Measurements from ENCODE around the gene CELSR3.

The CELSR3 gene

DNA sequence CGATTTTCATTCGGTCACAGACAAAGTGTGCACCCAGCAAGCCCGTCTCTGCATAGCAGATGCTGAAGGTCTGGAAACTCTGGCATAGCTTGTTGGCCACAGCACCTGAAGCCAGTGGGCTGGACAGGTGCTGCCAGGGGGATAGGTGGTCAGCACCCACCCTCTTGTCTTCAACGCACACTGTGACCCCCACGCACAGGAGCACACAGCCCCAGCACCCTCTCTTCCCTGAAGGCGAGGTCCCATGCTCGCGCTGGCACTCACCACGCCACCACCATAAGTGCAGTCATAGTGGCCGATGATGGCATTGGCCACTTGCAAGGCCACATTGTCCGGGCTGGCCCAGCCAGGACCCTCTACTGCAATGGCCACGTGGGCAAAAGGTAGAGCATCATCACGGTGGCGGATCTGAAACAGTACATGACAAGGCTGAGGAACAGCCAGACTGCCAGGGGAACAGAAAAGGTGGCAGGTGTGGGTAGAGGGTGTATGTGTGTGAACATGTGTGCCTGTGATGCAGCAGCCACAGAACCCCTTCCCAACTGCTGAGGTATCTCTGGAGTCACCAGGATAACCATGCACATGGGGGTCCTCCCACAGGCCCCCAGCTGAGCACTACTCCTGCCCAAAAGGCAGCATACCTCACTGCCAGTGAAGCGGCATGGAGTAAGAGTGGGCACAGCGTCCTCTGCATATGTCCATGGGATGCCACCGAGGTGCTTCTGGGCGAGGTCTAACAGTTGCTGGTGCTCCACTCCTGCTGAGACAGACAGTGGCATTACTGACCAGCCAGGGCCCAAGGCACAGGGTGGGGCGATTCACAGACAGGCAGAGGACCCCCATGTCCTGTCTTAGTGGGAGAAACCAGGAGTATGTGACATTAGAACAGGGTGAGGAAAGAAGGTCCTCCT lies 61.7 kb downstream of the CELSR3 start:
- no peak for DNase-seq

DNA sequence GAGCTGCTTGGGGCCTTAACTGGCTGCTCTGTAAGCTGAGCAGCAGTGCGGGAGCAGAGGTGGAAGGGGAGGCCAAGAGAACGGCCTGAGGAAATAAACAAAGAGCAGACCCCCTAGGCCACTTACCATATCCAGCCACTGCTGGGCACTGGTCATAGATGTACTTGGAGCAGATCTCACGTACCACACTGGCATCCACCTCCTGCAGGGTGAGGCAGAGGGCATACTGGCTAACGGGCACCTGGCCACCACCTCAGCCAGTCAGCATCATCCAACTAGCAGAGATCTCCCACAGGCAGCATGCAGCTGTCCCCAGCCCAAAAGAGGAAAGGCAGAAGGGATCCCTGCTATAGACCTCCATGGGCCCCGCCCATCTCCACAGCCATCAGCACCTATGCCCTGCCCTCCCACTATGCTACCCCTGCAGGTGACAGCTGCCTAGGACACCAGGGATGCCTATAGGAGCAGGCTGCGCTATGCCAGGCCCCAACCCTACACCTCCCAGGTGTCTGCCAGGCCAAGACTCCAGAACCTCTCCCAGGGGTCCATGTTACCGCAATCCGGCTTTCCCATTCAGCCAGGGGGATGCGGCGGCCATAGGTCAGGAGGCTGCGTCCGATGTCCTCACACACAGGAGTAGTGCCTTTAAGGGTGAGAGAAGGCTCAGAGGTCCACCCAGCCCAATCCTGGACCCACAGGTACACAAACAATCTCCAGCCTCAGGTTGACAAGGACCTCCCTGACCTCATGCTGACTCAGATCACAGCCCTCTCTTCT lies 63.0 kb downstream of the CELSR3 start:
- DNase-seq: no peak

- no peak for DNase-seq
These were observed 63.6 kb downstream of the CELSR3 start for GRCh38 chr3:48599077-48599501.

GRCh38 chr3:48598323-48599076 lies 64.2 kb downstream of the CELSR3 start:
- DNase-seq: no peak

- no peak for DNase-seq
These were observed 65.3 kb downstream of the CELSR3 start for GRCh38 chr3:48597408-48597800.

DNA sequence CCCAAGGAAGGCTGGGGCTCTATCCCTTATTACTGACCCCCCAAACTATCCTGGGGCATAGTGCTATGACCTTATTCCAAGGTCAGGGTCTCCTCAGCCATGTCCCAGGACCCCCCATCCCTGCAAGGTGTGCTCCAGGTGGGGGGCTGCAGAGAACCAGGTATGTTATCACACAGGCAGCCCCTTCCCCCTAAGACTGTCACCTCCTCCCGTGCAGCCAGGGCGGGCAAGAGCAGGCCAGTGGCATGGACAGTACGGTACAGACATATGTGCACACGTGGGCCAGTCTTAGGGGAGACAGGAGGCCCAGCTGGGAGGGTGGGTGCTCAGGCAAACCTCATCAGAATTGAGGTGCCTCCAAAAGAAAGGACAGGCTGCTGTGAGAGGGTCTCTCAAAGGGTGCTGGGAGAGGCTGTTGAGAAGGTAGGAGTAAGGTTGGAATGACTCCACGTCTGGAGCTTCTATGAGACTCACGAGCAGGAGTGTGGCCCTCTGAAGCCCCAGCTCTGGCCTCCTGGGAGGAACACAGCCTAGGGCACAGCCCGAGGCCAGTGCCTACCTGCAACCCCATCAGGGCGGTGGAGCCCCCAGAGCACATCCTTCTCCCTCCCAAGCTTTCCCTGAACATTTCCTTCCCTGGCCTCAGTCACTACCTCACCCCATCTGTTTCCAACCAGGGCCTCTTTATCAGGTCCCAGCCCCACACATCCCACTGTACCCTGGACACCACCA lies 65.8 kb downstream of the CELSR3 start:
- no peak for DNase-seq

GRCh38 chr3:48596157-48596556 lies 66.5 kb downstream of the CELSR3 start:
- no peak for DNase-seq

GRCh38 chr3:48595526-48596121 lies 67.1 kb downstream of the CELSR3 start:
- DNase-seq: peak in 3 of 56 donors; percentile 33 to 71 (median 70)

DNA sequence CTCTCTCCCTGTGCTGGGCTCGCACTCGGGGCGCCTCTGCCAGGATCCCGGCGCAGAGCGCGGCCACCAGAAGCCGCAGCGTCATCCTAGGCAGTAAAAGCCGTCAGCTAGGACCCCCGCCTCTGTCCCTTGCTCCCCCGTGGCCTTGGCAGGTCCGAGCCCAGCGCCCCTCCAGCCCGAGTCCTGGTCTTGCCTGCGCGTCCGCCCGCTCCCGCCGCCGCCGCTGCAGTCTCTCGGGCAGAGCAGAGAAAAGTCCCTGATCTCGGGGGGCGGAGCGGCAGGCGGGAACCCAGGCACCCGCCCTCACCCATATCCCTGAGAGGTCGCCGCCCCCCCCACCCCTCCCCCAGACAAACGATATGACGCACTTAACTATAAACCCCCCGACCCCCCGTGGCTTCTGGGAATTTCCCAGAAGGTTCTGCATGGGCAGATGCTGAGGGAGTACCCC lies 67.6 kb downstream of the CELSR3 start, which contains the start of gene COL7A1:
TSS of gene COL7A1 (minus strand) at position 255 of the 451 bp plus-strand sequence. CDS start at position 85, 170 bp downstream.
- peak in 1 of 56 donors; percentile 70 for DNase-seq

DNA sequence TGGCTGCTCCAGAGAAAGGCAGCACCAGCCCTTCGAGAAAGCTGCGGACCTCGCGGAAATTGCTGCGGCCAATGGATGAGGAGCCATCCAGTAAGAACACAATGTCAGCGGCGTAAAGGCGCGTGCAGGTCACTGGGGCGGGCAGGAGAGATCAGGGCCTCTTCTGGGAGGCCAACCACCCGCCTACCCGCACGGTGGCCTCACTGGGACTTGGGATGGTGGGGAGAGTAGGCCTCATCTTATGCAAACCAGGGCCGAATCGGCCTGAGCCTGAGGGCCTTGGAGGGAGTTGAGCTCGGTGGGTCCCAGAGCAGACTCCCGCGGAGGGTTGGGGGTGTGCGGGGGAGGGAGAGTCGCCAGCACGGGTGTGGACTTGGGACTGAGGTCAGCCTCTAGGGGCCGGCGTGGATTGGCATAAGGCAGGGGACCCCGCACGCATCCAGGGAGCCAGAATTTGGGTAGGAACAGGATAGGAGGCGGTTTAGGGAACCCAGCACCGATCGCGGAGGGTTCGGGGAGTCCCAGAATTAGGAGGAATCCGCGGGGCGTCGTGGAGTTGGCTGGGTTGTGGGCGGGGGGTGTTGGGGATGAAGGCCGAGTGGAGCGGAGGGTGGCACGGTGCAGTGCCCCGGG lies 68.2 kb downstream of the CELSR3 start:
- DNase-seq: no peak

DNA sequence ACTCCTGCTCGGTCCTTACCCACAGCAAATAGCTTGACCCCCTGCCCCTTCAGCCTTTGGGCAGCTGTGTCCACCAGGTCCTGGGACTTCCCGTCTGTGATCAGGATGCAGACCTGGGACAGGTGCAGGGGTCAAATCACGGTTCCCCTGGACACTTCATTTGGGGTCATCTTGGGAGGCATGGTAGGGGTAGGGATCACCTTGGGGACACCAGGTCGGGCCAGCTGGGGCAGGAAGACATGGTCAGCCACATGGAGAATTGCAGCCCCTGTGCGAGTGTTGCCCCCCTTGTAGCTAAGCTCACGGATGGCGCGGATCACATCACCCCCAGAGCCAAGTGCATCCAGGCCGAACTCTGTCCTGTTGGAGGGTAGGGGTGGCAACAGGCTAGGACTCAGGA lies 69.3 kb downstream of the CELSR3 start:
- DNase-seq: no peak

DNA sequence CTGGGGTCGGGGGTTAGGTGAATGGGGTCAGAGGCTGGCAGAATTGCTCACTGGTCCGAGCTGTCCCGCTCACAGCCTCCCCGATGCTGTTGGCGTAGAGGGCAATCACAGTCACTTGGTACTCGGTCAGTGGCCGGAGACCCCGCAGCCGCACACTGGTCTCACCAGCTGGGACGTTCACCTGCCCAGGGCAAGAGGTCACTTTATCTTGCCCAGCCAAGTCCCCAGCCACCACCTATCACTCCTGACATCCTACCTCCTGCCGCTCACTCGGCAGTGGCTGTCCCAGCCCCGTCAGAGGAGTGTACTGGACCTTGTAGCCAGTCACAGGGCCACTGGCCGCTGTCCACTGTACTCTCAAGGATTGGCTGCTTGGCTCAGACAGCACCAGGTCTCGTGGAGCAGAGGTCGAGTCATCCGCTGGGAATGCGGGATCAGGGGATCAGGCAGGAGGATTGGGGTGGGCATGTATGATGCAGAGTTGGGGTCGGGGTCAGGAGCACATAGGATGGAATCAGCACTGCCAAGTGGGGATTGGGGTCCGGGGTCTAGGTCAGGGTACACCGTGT lies 70.1 kb downstream of the CELSR3 start:
- no peak for DNase-seq

GRCh38 chr3:48591886-48592518 lies 70.7 kb downstream of the CELSR3 start:
- DNase-seq: no peak

- DNase-seq: no peak
These were observed 71.2 kb downstream of the CELSR3 start for GRCh38 chr3:48591436-48591835.

GRCh38 chr3:48588230-48588629 lies 74.5 kb downstream of the CELSR3 start:
- no peak for DNase-seq

DNA sequence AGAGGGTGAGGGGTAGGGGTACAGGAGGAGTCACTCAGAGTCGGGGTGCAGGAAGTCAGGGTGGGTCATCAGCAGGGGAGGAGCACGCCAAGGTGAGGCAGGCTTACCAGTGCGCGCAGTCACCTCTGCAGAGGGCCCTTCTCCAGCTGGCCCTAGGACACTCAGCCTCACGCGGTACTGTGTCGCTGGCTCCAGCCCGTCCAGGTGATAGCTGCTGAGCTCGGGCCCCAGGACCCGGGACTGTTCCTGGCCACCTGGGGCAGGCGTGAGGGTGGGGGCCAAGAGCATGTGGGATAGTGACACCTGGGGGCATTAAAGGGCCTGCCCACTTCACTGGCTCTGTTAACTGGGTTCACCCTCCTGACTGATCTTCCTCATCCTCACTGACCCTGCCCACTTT lies 75.0 kb downstream of the CELSR3 start:
- no peak for DNase-seq
